Suprapubic skin (tissue), 4 donors: ENCODE data around the gene FOLR2.

Source experiments
- EP300 ChIP-seq: sonication (generic); formaldehyde crosslinking; IDR thresholded peaks from one replicate; pipeline ENCODE4 v1.6.1; 2017; ENCODE audit warnings: antibody characterized with exemption
- POLR2A ChIP-seq, 2 donors: fragments of 450-650 bp; IDR thresholded peaks; one replicate each; pipeline ENCODE4 v1.6.1; 2017; ENCODE audit warnings: antibody characterized with exemption in 2 of 2, mild to moderate bottlenecking in 2 of 2, moderate library complexity in 2 of 2
- POLR2AphosphoS5 ChIP-seq, 3 donors: sonication (generic); formaldehyde crosslinking; IDR thresholded peaks; one replicate each; pipeline ENCODE4 v1.6.1; 2017; ENCODE audit warnings: antibody characterized with exemption in 3 of 3

GRCh38 chr11:72195518-72196270 is 20.9 kb upstream of the FOLR2 start:
- TF ChIP-seq POLR2AphosphoS5 (IDR thresholded peaks at IDR 0.05) (no peak), EP300 (no peak), POLR2A (IDR thresholded peaks at IDR 0.05) (no peak)
